Esophagus squamous epithelium (tissue), 5 donors: Measurements from ENCODE around the gene GCK. TPM values are rescaled to one million over a fixed set of nuclear protein-coding genes. Genes with fewer than 3 reads are reported as not detected.
"Not testable (repeated sequence)": the region's sequence is repeated elsewhere in the genome, so short reads cannot be mapped to it uniquely, and the experiment has no call there.

Experiments
- DNase-seq: peaks from one replicate; lab custom pipeline; 2025; lab: John Stamatoyannopoulos, UW
- H3K27ac ChIP-seq, 4 donors: fragments of 200-600 bp; sonication (generic); one replicate each; pipeline ENCODE4 v1.5.1; 2016 to 2019; ENCODE audit warnings: mild to moderate bottlenecking in 1 of 4
- H3K27me3 ChIP-seq, 4 donors: fragments of 200-600 bp; sonication (generic); 1 replicate in 3 of 4; 2 replicates in 1 of 4; pipeline versions ENCODE4 v1.5.1 to v1.6.0; 2017 to 2021; ENCODE audit warnings: antibody characterized with exemption in 1 of 4
- H3K36me3 ChIP-seq, 3 donors: fragments of 200-600 bp; sonication (generic); one replicate each; pipeline ENCODE4 v1.5.1; 2016 to 2019
- H3K4me1 ChIP-seq, 3 donors: fragments of 200-600 bp; sonication (generic); one replicate each; pipeline ENCODE4 v1.5.1; 2017 to 2019
- H3K4me3 ChIP-seq, 4 donors: fragments of 200-600 bp; sonication (generic); 1 replicate in 3 of 4; 2 replicates in 1 of 4; pipeline ENCODE4 v1.5.1; 2016 to 2019; ENCODE audit warnings: mild to moderate bottlenecking in 2 of 4, moderate library complexity in 1 of 4
- H3K9me3 ChIP-seq, 3 donors: fragments of 200-600 bp; sonication (generic); one replicate each; pipeline ENCODE4 v1.5.1; 2016 to 2019
- POLR2A ChIP-seq, 4 donors: fragments of 450-650 bp; IDR thresholded peaks; one replicate each; pipeline ENCODE4 v1.6.1; 2017; ENCODE audit warnings: antibody characterized with exemption in 4 of 4, mild to moderate bottlenecking in 4 of 4, moderate library complexity in 3 of 4
- WGBS, 2 donors: methylation state at CpG; one replicate each; pipeline ENCODE4 v1.1.5; 2018; 5-methylcytosine and 5-hydroxymethylcytosine counted together
- intact Hi-C: fragments of 100-400 bp; cut with DNase I; formaldehyde crosslinking; loops from one replicate; pipeline ENCODE4 v1.15.0; 2022
- total RNA-seq, 4 donors: library from RNA; depleted of rRNA; stranded (reverse); fragments of >200 nt; gene quantifications; one replicate each; pipeline ENCODE4 v1.1.0, GENCODE V29; 2016
- TF ChIP-seq, protein P1 (sequence below), 6 experiments: fragments of 450-650 bp in 4 of 6; fragments of 200-600 bp in 2 of 6; sonication (generic) in 2 of 6; IDR thresholded peaks; one replicate each; pipeline ENCODE4 v1.5.1; 2016 to 2019; ENCODE audit warnings: antibody characterized with exemption in 6 of 6, mild to moderate bottlenecking in 4 of 6, moderate library complexity in 4 of 6
- donor health status: DM: yes; HTN: yes; CAD: no.

The GCK gene
- total RNA-seq, 4 donors from 2014 or later, result 0.38 TPM; not detected in 3

DNA sequence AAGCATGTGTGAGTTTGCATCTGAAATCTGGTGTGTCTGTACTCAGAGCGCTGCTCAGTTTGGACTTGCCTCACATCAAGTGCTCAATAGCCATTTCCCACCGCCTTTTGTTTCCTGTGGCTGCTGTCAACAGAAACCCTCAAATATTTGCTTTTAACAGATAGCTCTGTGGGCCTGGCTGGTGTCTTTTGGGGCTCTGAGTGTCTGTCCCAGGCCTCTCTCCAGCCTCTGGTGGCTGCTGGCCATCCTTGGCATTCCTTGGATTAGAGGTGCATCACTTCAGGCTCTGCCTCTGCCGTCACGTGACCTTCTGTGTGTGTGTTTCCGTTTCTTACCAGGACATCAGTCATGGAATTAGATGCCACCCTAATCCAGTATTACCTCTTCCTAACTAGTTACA, 20.9 kb upstream of the GCK start:
- intact Hi-C loops, result no loop called here
- Histone ChIP-seq H3K36me3 (peaks cover 22 to 89% (median 60%) of the 10 kb centered on the region in 3 donors), H3K4me1 (no peaks in the 10 kb centered on the region), H3K4me3 (no peak overlapping the region), H3K27me3 (no peaks in the 10 kb centered on the region), H3K27ac (no peak overlapping the region), H3K9me3 (no peaks in the 10 kb centered on the region)
- no peak for DNase-seq
- TF ChIP-seq POLR2A (IDR thresholded peaks at IDR 0.05), result no peak
- TF ChIP-seq, protein P1, sequence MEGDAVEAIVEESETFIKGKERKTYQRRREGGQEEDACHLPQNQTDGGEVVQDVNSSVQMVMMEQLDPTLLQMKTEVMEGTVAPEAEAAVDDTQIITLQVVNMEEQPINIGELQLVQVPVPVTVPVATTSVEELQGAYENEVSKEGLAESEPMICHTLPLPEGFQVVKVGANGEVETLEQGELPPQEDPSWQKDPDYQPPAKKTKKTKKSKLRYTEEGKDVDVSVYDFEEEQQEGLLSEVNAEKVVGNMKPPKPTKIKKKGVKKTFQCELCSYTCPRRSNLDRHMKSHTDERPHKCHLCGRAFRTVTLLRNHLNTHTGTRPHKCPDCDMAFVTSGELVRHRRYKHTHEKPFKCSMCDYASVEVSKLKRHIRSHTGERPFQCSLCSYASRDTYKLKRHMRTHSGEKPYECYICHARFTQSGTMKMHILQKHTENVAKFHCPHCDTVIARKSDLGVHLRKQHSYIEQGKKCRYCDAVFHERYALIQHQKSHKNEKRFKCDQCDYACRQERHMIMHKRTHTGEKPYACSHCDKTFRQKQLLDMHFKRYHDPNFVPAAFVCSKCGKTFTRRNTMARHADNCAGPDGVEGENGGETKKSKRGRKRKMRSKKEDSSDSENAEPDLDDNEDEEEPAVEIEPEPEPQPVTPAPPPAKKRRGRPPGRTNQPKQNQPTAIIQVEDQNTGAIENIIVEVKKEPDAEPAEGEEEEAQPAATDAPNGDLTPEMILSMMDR (IDR thresholded peaks at IDR 0.05), result no peak
- WGBS, 2 donors, result 77 to 80% methylated on average over 5 of the region's 5 CpGs

DNA sequence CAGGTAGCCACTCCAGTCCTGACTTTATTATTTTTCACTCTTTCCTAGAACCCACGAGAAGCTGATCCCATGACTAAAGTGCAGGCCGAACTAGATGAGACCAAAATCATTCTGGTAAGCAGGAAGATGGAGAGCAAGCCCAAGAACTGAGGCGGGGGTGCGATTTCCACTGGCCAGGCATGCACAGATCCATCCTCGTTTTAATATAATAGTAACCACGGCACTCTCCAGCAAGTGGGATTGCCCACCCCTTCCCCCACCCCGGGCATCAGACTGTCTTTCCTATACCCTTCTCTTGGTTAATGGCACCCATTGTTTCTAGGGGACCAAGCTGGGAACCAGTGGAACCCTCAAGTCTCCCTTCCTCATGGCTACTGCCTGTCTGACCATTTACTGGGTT, 18.8 kb upstream of the GCK start:
- H3K27me3 ChIP-seq, result no peaks in the 10 kb centered on the region
- intact Hi-C loops, result no loop called here
- no peak overlapping the region for H3K4me3 ChIP-seq
- no peaks in the 10 kb centered on the region for H3K9me3 ChIP-seq
- TF ChIP-seq, protein P1 (IDR thresholded peaks at IDR 0.05), result no peak
- no peak for TF ChIP-seq POLR2A (IDR thresholded peaks at IDR 0.05)
- WGBS, 2 donors, result 93 to 94% methylated on average over 3 to 6 of the region's 7 CpGs
- no peak overlapping the region for H3K27ac ChIP-seq
- H3K4me1 ChIP-seq, result peaks cover 0 to 11% (median 2%) of the 10 kb centered on the region in 3 donors
- H3K36me3 ChIP-seq, result peaks cover 22 to 99% (median 60%) of the 10 kb centered on the region in 3 donors
- DNase-seq, result no peak

DNA sequence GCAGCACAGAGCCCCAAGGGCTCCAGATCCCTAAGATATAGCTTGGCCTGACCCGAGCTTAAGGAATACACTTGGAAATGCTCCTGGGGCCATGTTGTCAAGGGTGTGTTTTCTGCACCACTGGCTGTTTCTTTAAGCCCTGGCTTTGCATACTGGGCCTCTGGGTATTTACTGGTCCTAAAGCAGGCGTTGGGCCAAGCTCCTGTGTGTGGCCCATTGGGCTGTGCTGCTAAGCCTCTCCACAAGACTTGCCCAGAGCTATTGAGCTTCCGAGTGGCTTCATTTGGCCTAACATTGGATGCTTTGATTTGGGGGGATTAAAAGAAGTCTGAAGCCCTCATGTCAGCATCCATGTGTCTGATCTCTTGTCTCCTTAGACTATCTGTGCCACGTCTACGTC, 16.8 kb upstream of the GCK start:
- H3K27me3 ChIP-seq, result no peaks in the 10 kb centered on the region
- H3K36me3 ChIP-seq, result peaks cover 22 to 78% (median 46%) of the 10 kb centered on the region in 3 donors
- no peak overlapping the region for H3K4me3 ChIP-seq
- no peak overlapping the region for H3K27ac ChIP-seq
- peaks cover 3 to 30% (median 12%) of the 10 kb centered on the region in 3 donors for H3K4me1 ChIP-seq
- intact Hi-C loops, result no loop called here
- DNase-seq, result no peak
- no peaks in the 10 kb centered on the region for H3K9me3 ChIP-seq
- TF ChIP-seq, protein P1 (IDR thresholded peaks at IDR 0.05), result no peak
- TF ChIP-seq POLR2A (IDR thresholded peaks at IDR 0.05), result no peak
- 79 to 96% methylated on average over 4 to 5 of the region's 5 CpGs for WGBS, 2 donors

- Histone ChIP-seq H3K4me3 (peak overlapping the region; percentile 68 to 98 (median 96)), H3K9me3 (no peaks in the 10 kb centered on the region), H3K4me1 (peaks cover 3 to 41% (median 12%) of the 10 kb centered on the region in 3 donors), H3K36me3 (peaks cover 4 to 37% (median 12%) of the 10 kb centered on the region in 3 donors), H3K27me3 (peaks cover 0 to 6% (median 0%) of the 10 kb centered on the region in 4 donors), H3K27ac (peak overlapping the region in 2 of 4 donors; percentile 83 to 88)
- intact Hi-C loops, result no loop called here
- no peak for DNase-seq
- WGBS, 2 donors, result 16 to 20% methylated on average over 8 of the region's 8 CpGs
- TF ChIP-seq POLR2A (IDR thresholded peaks at IDR 0.05), result no peak
- TF ChIP-seq, protein P1 (IDR thresholded peaks at IDR 0.05), result no peak
Measured at GRCh38 chr7:44201813-44202212, 12.6 kb upstream of the GCK start.

GRCh38 chr7:44200699-44201461, 11.6 kb upstream of the GCK start, which contains the start of gene YKT6:
TSS of gene YKT6 (plus strand) at chr7:44200978. CDS start at chr7:44201136, 158 bp downstream.
- TF ChIP-seq, protein P1 (IDR thresholded peaks at IDR 0.05), result peak; percentile 49 to 83 (median 77)
- peak in 3 of 4 donors; percentile 77 to 85 (median 78) for TF ChIP-seq POLR2A (IDR thresholded peaks at IDR 0.05)
- DNase-seq, result peak; percentile 72
- H3K27me3 ChIP-seq, result peaks cover 0 to 6% (median 0%) of the 10 kb centered on the region in 4 donors
- H3K36me3 ChIP-seq, result peaks cover 0 to 27% (median 2%) of the 10 kb centered on the region in 3 donors
- intact Hi-C loops, result no loop called here
- no peaks in the 10 kb centered on the region for H3K9me3 ChIP-seq
- peak within 1 kb of the TSS; percentile 68 to 98 (median 96) for H3K4me3 ChIP-seq
- 0 to 1% methylated on average over 9 to 21 of the region's 58 CpGs for WGBS, 2 donors
- H3K4me1 ChIP-seq, result peaks cover 3 to 51% (median 12%) of the 10 kb centered on the region in 3 donors
- peak within 1 kb of the TSS; percentile 83 to 95 (median 88) for H3K27ac ChIP-seq

DNA sequence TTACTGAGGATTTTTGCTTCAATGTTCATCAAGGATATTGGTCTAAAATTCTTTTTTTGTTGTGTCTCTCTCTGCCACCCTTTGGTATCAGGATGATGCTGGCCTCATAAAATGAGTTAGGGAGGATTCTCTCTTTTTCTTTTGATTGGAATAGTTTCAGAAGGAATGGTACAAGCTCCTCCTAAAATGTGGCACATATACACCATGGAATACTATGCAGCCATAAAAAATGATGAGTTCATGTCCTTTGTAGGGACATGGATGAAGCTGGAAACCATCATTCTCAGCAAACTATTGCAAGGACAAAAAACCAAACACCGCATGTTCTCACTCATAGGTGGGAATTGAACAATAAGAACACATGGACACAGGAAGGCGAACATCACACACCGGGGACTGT, 10.9 kb upstream of the GCK start:
- no CpG with 5 or more reads among the region's 3 CpGs for WGBS, 2 donors
- H3K4me3 ChIP-seq, result peak overlapping the region in 2 of 4 donors; percentile 68 to 98

More for the DNA sequence above, 10.9 kb upstream of the GCK start:
- H3K27me3 ChIP-seq, DNase-seq, intact Hi-C loops, H3K9me3 ChIP-seq, H3K27ac ChIP-seq: not testable (repeated sequence)
- H3K4me1 ChIP-seq, result peaks cover 3 to 52% (median 12%) of the 10 kb centered on the region in 3 donors
- peaks cover 0 to 20% (median 0%) of the 10 kb centered on the region in 3 donors for H3K36me3 ChIP-seq
